GM21367 (cell line): ENCODE data around the gene RCAN2.

Experiments used
- ATAC-seq: cut with Tn5 transposase; IDR thresholded peaks from one replicate; pipeline ENCODE4 v1.9.1; 2021; ENCODE audit not compliant: unreplicated experiment

Gene RCAN2

DNA sequence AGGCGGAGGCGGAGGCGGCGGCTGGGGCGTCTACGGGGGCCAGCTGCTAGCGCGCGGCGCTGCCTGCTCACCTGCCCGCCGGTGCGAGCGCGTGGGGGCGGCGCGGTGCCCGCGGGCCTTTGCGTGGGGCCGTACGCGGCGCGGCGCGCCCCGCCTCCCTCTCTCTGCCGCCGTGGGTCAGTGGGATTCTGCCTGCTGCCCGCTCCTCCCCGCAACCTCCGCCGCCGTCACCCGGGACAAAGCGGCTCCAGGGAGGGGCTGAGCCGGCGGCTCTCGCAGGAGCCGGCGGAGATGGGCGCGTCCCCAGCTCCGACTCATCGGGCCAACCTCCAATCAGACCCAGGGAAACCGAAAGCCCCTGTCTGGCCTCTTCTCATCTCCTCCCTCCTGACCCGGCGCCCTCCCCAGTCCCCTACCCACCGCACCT lies at the start of gene RCAN2:
Gene RCAN2 (minus strand): TSS at position 249 of the 427 bp plus-strand sequence.
- ATAC-seq: peak; percentile 63

DNA sequence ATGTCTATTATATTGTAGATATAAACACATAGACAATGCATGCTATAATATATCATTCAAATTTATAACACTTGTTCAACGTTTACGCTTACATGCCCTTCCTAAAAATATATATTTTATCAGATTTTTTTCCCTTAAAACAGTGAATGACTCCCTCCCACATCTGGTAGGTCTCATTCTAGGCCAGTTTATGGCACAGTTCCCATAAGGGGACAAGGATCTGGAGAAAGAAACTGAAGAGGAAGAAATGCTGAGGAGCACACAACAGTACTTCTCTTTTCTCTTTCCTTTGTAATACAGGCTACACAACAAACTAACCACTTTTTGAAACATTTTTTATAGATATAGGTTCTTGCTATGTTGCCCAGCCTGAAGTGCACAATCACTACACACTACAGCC lies 48.6 kb upstream of the RCAN2 start:
- ATAC-seq: no peak

DNA sequence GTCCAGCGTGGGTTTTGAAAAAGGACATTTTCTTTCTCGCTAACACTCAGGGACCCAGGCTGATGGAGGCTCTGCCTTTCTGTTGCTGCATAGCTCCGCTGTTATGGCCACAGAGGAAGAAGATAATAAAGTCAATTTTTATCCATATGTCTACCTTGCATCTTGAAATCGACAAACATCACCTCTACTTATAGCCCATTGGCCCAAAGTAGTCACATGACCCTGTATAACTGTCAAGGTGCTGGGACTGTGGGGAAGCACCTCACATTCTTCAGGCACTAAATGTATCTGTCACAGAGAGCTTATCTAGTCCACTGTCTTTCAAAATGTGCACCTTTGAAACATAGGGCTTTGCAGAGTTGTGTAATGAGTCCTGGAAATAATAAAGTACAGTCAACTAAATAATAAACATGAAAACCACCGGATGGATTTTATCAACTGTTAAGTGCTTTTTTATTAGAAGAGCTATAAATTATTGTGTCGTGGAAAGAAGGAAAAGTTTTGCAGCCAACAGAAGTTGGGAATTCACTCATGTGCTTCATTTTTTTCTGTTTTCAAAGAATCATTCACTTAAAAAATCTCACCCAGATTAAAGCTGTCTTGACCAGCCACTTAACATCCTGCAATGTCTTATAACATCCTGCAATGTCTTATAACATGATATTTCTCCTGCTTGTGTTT lies 47.7 kb upstream of the RCAN2 start:
- ATAC-seq: no peak

DNA sequence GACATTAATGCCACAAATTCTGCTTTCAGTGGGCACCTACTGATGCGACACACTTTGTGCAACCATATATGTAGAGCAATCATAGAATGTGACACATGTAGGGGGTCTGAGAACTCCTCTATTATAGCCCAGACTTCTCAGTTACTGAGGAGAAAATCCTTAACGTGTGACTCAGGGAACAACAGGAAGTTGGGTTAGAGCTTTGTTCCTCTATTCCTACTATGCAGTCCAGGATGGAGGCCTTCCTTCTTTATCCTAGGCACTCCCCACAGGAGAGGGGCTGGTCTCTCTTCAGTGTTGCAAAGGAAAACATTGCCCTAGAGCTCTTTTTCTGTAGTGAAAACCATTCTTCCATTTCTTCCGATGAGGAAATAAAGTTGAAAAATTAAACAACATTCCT lies 39.6 kb upstream of the RCAN2 start:
- no peak for ATAC-seq

GRCh38 chr6:46528961-46529750 lies 37.9 kb upstream of the RCAN2 start:
- no peak for ATAC-seq

GRCh38 chr6:46526607-46527006 lies 35.4 kb upstream of the RCAN2 start:
- ATAC-seq: no peak

DNA sequence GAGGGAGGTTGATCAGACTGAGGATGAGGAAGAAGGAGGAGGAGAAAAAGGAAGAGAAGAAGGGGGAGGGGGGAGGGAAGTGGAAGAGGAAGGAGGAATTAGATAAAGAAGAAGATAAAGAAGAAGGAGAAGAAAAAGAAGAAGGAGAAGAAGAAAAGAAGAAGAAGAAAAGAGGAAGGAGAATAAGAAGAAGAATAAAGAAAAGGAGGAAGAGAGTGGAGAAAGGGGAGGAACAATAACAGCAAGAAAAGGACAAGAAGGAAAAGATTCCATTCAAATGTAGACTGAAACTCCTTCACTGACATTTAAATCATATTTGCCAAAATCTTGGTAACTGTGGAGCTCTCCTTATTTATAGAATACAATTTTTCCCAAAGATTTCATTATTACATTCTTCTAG lies 34.3 kb upstream of the RCAN2 start:
- no peak for ATAC-seq

- no peak for ATAC-seq
Measured at GRCh38 chr6:46521464-46521971, 30.3 kb upstream of the RCAN2 start.

DNA sequence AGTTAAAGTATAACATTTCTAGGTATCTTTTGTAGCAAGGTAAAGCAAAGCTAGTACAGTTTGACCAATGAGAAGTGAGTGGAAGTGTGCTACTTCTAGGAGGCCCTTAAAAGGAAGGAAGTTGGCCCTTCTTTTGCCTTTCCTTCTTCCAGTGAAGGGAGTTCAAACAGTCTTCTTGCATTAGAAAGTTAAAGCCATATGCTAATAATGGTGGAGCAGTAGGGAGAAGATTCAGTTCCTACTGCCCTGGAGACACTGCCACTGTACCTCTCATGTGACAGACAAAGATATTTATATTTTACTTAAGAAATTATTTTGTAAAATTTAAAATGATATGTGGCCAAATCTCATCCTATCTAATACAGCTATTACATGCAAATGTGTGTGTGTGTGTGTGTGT lies 26.0 kb upstream of the RCAN2 start:
- no peak for ATAC-seq

GRCh38 chr6:46513533-46513932 lies 22.3 kb upstream of the RCAN2 start:
- ATAC-seq: no peak

DNA sequence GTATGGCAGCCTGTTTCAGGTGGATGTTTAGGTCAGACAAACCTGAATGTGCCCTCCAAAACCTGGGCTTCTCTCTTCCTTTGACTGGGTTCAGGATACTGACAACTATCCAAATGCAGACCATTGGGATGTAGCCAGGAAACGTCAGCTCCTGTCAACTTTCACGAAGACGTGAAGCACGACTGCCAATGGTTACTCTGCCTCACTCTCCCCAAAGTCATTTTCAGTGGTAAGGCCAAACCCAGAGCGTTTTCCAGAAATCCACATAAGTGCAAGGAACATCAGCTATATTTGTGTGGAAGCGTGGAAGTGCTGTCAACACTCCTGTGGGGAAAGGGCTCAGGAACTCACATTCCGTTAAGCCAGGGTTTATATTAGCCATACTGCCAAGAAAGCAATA lies 20.1 kb upstream of the RCAN2 start:
- no peak for ATAC-seq

GRCh38 chr6:46510651-46511050 lies 19.4 kb upstream of the RCAN2 start:
- ATAC-seq: no peak

GRCh38 chr6:46509981-46510510 lies 18.8 kb upstream of the RCAN2 start:
- ATAC-seq: no peak

DNA sequence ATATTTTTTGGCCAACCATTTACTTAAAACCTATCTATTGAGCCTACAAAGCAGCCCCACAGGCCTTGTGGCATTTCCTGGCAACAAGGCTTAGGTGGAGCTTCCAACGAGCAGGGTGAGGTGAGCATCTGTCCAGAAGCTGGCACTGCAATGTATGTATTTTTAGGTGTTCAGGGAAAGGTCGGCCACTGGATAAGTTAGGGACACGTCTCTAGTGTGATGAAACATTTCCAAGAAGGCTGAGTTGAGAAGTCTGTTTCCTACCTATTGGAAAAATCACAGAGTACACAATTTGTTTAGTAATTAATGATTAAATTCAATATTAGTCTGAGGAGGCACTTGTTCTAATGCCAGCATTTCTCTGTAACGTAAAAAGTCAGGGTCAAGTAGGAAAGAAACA lies 17.8 kb upstream of the RCAN2 start:
- no peak for ATAC-seq

- no peak for ATAC-seq
Measured at GRCh38 chr6:46507426-46507825, 16.2 kb upstream of the RCAN2 start.

DNA sequence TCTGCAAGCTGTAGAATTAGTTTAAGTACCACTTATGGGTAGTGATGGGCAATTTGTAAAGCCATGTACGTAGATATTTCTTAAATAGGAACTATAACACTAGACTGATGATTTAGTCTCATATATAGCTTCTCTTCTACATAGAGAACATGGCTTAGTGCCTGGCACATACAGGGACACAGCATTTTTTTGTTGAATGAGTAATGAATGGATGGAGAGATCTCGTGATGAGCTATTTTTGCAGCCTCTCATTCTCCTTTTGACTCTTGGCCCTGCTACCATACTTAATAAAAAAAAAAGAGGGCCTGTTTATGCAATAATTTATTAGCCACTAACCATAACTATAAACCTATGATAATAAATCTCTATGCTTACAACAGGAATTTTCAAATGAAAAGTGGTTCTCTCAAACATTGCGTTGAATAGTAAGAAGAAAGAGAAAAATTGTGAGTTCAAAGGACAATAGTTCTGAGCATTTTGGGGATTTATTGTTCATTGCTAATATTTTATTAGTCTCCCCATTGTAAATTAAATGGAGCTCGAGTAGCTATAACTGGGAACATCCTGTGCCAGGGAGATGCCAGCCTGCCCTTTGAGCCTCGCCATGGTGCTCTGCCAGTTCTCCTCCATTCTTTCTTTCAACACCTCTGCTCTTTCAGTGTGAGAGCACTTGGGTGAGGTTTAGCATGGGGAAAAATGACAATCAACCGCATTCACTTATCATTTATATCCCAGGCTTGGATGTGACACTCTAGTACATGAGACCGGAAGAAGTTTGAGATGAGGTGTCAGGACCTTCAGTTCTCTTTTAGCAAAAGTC lies 14.7 kb upstream of the RCAN2 start:
- no peak for ATAC-seq

GRCh38 chr6:46504242-46504641 lies 13.0 kb upstream of the RCAN2 start:
- ATAC-seq: no peak

GRCh38 chr6:46502486-46503119 lies 11.4 kb upstream of the RCAN2 start:
- ATAC-seq: no peak

DNA sequence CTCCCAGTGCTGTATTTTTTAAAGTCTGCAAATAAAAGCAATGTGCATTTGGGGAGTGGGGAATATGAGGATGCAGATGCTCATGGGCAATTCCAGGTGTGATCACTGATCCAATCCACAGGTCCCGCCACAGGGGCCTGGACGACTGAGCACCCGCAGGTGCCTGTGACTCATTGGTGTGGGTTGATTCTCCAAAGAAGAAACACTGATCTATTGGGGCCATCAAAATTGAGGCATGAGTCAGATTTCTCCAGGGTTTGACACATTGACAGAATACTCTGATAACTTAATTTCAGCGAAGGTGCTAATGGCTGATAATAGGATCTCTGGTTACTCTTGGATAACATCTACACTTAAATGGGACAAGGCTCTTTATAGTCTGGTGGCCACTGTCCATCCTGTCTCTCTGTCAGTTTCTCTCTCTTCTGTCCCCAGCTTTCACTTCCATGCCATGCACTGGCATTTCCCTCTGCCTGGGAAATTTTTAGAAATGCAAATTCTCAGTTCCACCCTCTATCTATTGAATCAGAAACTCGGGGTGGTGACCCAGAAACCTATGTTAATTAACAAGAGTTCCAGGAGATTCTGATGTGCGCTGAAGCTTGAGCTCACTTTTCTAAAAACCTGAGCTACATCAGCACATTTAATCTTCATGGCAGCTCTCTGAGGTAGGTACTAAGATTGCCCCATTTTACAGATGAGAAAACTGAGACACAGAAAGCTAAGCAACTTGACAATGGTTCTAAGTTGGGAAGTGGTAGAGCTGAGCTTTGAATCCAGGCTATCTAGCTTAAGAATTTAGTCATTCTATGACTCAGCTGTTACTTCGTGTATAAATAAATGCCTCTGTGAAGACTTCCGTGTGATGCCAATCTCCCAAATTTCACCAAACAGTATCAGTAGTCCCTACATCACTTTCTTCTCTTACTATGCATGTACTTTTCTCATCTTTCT lies 10.2 kb upstream of the RCAN2 start:
- ATAC-seq: no peak

DNA sequence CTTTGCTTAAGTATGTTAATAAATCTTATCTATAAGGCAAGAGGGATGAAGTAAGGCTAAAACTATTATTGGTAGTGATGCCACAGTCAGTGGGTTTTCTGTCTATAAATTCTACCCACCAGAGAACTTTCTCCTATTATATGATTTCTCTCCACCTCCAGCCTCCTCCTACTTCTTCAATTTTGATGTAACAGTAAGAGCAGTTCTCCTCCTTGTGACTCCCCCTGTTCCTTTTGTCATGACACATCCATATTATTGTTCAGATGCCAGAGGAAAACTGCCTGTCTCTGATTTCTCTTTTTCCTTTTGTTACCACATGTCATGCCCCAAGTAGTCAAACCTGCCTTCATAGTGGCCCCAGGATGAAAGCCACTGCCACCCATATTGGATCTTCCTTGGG lies 9.1 kb upstream of the RCAN2 start:
- no peak for ATAC-seq
